Keratinocyte (primary cell): ENCODE data around the gene SUN5. TPM values are rescaled to one million over a fixed set of nuclear protein-coding genes. Genes with fewer than 3 reads are reported as not detected.

ENCODE experiments used
- DNase-seq: peaks from one replicate; pipeline ENCODE4 v3.0.0-alpha.2; 2011; ENCODE audit warnings: low read depth, missing footprints, low spot score
- FAIRE-seq: peaks from 2 replicates; lab custom pipeline; 2011; peaks lifted over from hg19 to GRCh38; lab: Jason Lieb, UNC
- H2AFZ ChIP-seq: 2 replicates; pipeline ENCODE4 v1.6.0; 2012; ENCODE audit warnings: low read length, control low read depth, inconsistent platforms; ENCODE audit not compliant: control insufficient read depth
- H3K27ac ChIP-seq: 2 replicates; pipeline ENCODE4 v1.5.1; 2011; ENCODE audit warnings: low read length; ENCODE audit not compliant: control insufficient read depth, insufficient read depth
- H3K27me3 ChIP-seq: 3 replicates; pipeline ENCODE4 v1.6.0; 2011; ENCODE audit warnings: low read length; ENCODE audit not compliant: control insufficient read depth, insufficient read depth; ENCODE audit errors: extremely low read depth
- H3K36me3 ChIP-seq, 2 experiments: 2 replicates in 1 of 2; 3 replicates in 1 of 2; pipeline ENCODE4 v1.5.1; 2011; ENCODE audit warnings: low read length in 2 of 2, mild to moderate bottlenecking in 1 of 2; ENCODE audit not compliant: control insufficient read depth in 2 of 2, insufficient read depth in 2 of 2; ENCODE audit errors: extremely low read depth in 1 of 2
- H3K4me1 ChIP-seq: 3 replicates; pipeline ENCODE4 v1.5.1; 2011; ENCODE audit warnings: low read length; ENCODE audit not compliant: control insufficient read depth, insufficient read depth; ENCODE audit errors: extremely low read depth
- H3K4me2 ChIP-seq: 3 replicates; pipeline ENCODE4 v1.6.0; 2011; ENCODE audit warnings: low read depth, low read length; ENCODE audit not compliant: control insufficient read depth, insufficient read depth; ENCODE audit errors: extremely low read depth
- H3K4me3 ChIP-seq, 3 experiments: fragments of 200-600 bp in 1 of 3; sonication (generic) in 1 of 3; 2 replicates in 2 of 3; 3 replicates in 1 of 3; pipeline ENCODE4 v1.5.1; 2011 to 2016; ENCODE audit warnings: low read length in 3 of 3, mild to moderate bottlenecking in 3 of 3, control low read depth in 2 of 3, inconsistent platforms in 1 of 3, low read depth in 1 of 3, mixed read lengths in 1 of 3, mixed run types in 1 of 3, moderate library complexity in 1 of 3; ENCODE audit not compliant: control insufficient read depth in 2 of 3, insufficient read depth in 2 of 3; ENCODE audit errors: extremely low read depth in 1 of 3
- H3K79me2 ChIP-seq: 2 replicates; pipeline ENCODE4 v1.6.0; 2012; ENCODE audit warnings: low read length; ENCODE audit not compliant: control insufficient read depth, insufficient read depth
- H3K9ac ChIP-seq: 3 replicates; pipeline ENCODE4 v1.6.0; 2011; ENCODE audit warnings: low read length; ENCODE audit not compliant: control insufficient read depth, insufficient read depth; ENCODE audit errors: extremely low read depth
- H3K9me1 ChIP-seq: 3 replicates; pipeline ENCODE4 v1.6.0; 2011; ENCODE audit warnings: low read length; ENCODE audit not compliant: control insufficient read depth, insufficient read depth; ENCODE audit errors: extremely low read depth
- H3K9me3 ChIP-seq: 2 replicates; pipeline ENCODE4 v1.5.1; 2012; ENCODE audit warnings: low read depth, low read length; ENCODE audit not compliant: control insufficient read depth
- H4K20me1 ChIP-seq: 3 replicates; pipeline ENCODE4 v1.6.0; 2011; ENCODE audit warnings: low read length; ENCODE audit not compliant: control insufficient read depth, insufficient read depth; ENCODE audit errors: extremely low read depth
- CTCF ChIP-seq, 3 experiments: IDR thresholded peaks in 1 of 3; conservative IDR thresholded peaks in 1 of 3; optimal IDR thresholded peaks in 1 of 3; 2 replicates in 2 of 3; 3 replicates in 1 of 3; pipeline versions ENCODE3 to v1.5.1; 2011; ENCODE audit warnings: low read length in 3 of 3, mild to moderate bottlenecking in 3 of 3, moderate library complexity in 2 of 3, control low read depth in 1 of 3, inconsistent platforms in 1 of 3; ENCODE audit not compliant: insufficient read depth in 2 of 3; ENCODE audit errors: extremely low read depth in 1 of 3
- EZH2 ChIP-seq: IDR thresholded peaks from one replicate; pipeline ENCODE4 v1.6.1; 2012; ENCODE audit warnings: inconsistent platforms, mild to moderate bottlenecking, low read length, moderate library complexity
- dilution Hi-C: fragments of 300-500 bp; cut with MboI; formaldehyde crosslinking; loops from one replicate; pipeline ENCODE4 v1.7.0; 2020; ENCODE audit warnings: low sequenced_read_pairs; ENCODE audit not compliant: extremely low pct_ligation_motif_present
- polyA plus RNA-seq, 5 experiments: library from polyadenylated mRNA; depleted of rRNA in 3 of 5; stranded (reverse) in 3 of 5; stranded (forward) in 1 of 5; unstranded in 1 of 5; fragments of >200 nt; gene quantifications; 1 replicate in 1 of 5; 2 replicates in 3 of 5; 3 replicates in 1 of 5; pipeline versions ENCODE4 v1.2.1 to v1.2.3, GENCODE V29; 2011 to 2012; ENCODE audit warnings: missing spikeins in 2 of 5, low read depth in 1 of 5, low replicate concordance in 1 of 5

The SUN5 gene
- polyA plus RNA-seq, 1 donor (not counting 4 experiments of a cell fraction or from before 2014, with no cell fraction given), result not detected

GRCh38 chr20:32986331-32986966 lies 17.8 kb downstream of the SUN5 start:
- H3K4me1 ChIP-seq, result no peaks in the 10 kb centered on the region
- H3K79me2 ChIP-seq, result no peaks in the 10 kb centered on the region
- H3K9me1 ChIP-seq, result no peaks in the 10 kb centered on the region
- no peaks in the 10 kb centered on the region for H4K20me1 ChIP-seq
- dilution Hi-C loops, result no loop called here
- DNase-seq (no peak), FAIRE-seq (no peak)
- no peaks in the 10 kb centered on the region for H3K9me3 ChIP-seq
- no peaks in the 10 kb centered on the region for H3K36me3 ChIP-seq
- no peak overlapping the region for H2AFZ ChIP-seq
- no peaks in the 10 kb centered on the region for H3K27me3 ChIP-seq
- TF ChIP-seq CTCF (optimal IDR thresholded peaks at IDR 0.05 in 1 of 3, IDR thresholded peaks at IDR 0.05 in 1 of 3, conservative IDR thresholded peaks at IDR 0.05 in 1 of 3; ENCODE audit: extremely low read depth in 1 of 3, insufficient read depth in 2 of 3, low read length in 3 of 3) (no peak), EZH2 (no peak)
- H3K9ac ChIP-seq, result no peak overlapping the region
- no peak overlapping the region for H3K27ac ChIP-seq
- H3K4me2 ChIP-seq, result no peak overlapping the region
- no peak overlapping the region for H3K4me3 ChIP-seq

- no peaks in the 10 kb centered on the region for H3K36me3 ChIP-seq
- no peak overlapping the region for H3K4me3 ChIP-seq
- no peaks in the 10 kb centered on the region for H3K79me2 ChIP-seq
- no peak overlapping the region for H2AFZ ChIP-seq
- no peaks in the 10 kb centered on the region for H3K9me1 ChIP-seq
- no peaks in the 10 kb centered on the region for H3K4me1 ChIP-seq
- no peak for DNase-seq
- no peaks in the 10 kb centered on the region for H3K9me3 ChIP-seq
- H4K20me1 ChIP-seq, result no peaks in the 10 kb centered on the region
- dilution Hi-C loops, result no loop called here
- no peak for TF ChIP-seq CTCF (optimal IDR thresholded peaks at IDR 0.05 in 1 of 3, IDR thresholded peaks at IDR 0.05 in 1 of 3, conservative IDR thresholded peaks at IDR 0.05 in 1 of 3; ENCODE audit: extremely low read depth in 1 of 3, insufficient read depth in 2 of 3, low read length in 3 of 3)
- TF ChIP-seq EZH2, result no peak
- H3K27me3 ChIP-seq, result no peaks in the 10 kb centered on the region
- H3K9ac ChIP-seq, result no peak overlapping the region
- no peak overlapping the region for H3K27ac ChIP-seq
- no peak overlapping the region for H3K4me2 ChIP-seq
- FAIRE-seq, result no peak
Measured at GRCh38 chr20:32985596-32985995, 18.6 kb downstream of the SUN5 start.
